ENCODE measurements around the gene CSRP2. TPM values are rescaled to one million over a fixed set of nuclear protein-coding genes. Genes with fewer than 3 reads are reported as not detected.

The CSRP2 gene
- total RNA-seq, 1 experiment from 2014 or later: 36.1 TPM

DNA sequence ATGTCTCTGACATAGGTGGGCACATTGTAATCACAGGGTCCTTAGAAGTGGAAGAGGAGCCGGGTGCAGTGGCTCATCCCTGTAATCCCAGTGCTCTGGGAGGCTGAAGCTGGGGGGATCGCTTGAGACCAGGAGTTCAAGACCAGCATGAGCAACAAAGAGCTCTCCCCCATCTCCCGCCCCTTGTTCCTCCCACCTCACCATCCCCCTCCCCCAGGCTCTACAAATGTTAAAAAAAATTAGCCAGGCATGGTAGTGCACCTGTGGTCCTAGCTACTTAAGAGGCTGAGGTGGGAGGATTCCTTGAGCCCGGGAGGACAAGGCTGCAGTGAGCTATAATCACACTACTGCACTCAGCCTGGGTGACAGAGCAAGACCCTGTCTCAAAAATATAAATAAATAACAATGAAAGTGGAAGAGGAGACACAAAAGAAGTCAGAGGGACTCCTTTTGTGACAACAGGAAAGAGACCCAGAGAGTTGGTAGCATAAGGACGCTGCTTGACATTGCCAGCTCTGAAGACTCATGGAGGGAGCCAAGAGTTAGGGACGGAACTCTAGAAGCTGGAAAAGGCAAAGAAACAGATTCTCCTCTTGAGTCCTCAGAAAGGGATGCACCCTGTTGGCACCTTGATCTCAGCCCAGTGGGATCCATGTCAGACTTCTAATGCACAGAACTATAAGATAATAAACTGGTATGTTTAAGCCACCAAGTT is 29.6 kb upstream of the CSRP2 start:
- ChIA-PET RAD21 (ENCODE audit: low non-redundant PET in 1 of 2, low total read pairs in 2 of 2, uncharacterized antibody in 2 of 2, unreplicated experiment in 2 of 2) (no interaction called here), POLR2A (no interaction called here), CTCF (no interaction called here)
- no peak overlapping the region for H3K4me2 ChIP-seq (ENCODE audit: low read length)
- no peaks in the 10 kb centered on the region for H3K9me2 ChIP-seq (ENCODE audit: insufficient read depth)
- no peak for ATAC-seq
- DNase-seq (ENCODE audit: low read depth, low spot score): no peak
- no peak overlapping the region for H2AFZ ChIP-seq (ENCODE audit: low read depth, low read length, poor library complexity, severe bottlenecking)
- H3K79me2 ChIP-seq (ENCODE audit: insufficient read depth, low read length): no peaks in the 10 kb centered on the region
- H4K20me1 ChIP-seq (ENCODE audit: insufficient read depth): no peaks in the 10 kb centered on the region
- TF ChIP-seq ZNF274 (IDR thresholded peaks at IDR 0.05; ENCODE audit: low read depth, low read length) (no peak), POLR2AphosphoS5 (IDR thresholded peaks at IDR 0.05; ENCODE audit: low read depth, low read length) (no peak), YY1 (IDR thresholded peaks at IDR 0.05; ENCODE audit: extremely low read depth, insufficient replicate concordance, low read depth, low read length) (no peak), SRF (IDR thresholded peaks at IDR 0.05; ENCODE audit: low read depth) (no peak), RAD21 (IDR thresholded peaks at IDR 0.05; ENCODE audit: low read depth) (no peak), EZH2 (IDR thresholded peaks at IDR 0.05) (no peak), ZBTB33 (IDR thresholded peaks at IDR 0.05; ENCODE audit: extremely low read depth, insufficient replicate concordance, low read length) (no peak), EZH2phosphoT487 (IDR thresholded peaks at IDR 0.05; ENCODE audit: borderline replicate concordance) (no peak), SP1 (IDR thresholded peaks at IDR 0.05; ENCODE audit: low read depth) (no peak), CBX3 (IDR thresholded peaks at IDR 0.05; ENCODE audit: low read depth) (no peak), FOSL1 (IDR thresholded peaks at IDR 0.05; ENCODE audit: low read depth) (no peak), EGR1 (IDR thresholded peaks at IDR 0.05; ENCODE audit: low read depth) (no peak), TCF7L2 (IDR thresholded peaks at IDR 0.05; ENCODE audit: borderline replicate concordance, extremely low read depth, insufficient read depth, insufficient read length) (no peak), SIN3A (IDR thresholded peaks at IDR 0.05; ENCODE audit: low read depth) (no peak), JUND (IDR thresholded peaks at IDR 0.05) (no peak), ELF1 (IDR thresholded peaks at IDR 0.05; ENCODE audit: borderline replicate concordance, low read depth) (no peak), CEBPB (IDR thresholded peaks at IDR 0.05; ENCODE audit: low read depth) (no peak)
- TF ChIP-seq, protein P1, sequence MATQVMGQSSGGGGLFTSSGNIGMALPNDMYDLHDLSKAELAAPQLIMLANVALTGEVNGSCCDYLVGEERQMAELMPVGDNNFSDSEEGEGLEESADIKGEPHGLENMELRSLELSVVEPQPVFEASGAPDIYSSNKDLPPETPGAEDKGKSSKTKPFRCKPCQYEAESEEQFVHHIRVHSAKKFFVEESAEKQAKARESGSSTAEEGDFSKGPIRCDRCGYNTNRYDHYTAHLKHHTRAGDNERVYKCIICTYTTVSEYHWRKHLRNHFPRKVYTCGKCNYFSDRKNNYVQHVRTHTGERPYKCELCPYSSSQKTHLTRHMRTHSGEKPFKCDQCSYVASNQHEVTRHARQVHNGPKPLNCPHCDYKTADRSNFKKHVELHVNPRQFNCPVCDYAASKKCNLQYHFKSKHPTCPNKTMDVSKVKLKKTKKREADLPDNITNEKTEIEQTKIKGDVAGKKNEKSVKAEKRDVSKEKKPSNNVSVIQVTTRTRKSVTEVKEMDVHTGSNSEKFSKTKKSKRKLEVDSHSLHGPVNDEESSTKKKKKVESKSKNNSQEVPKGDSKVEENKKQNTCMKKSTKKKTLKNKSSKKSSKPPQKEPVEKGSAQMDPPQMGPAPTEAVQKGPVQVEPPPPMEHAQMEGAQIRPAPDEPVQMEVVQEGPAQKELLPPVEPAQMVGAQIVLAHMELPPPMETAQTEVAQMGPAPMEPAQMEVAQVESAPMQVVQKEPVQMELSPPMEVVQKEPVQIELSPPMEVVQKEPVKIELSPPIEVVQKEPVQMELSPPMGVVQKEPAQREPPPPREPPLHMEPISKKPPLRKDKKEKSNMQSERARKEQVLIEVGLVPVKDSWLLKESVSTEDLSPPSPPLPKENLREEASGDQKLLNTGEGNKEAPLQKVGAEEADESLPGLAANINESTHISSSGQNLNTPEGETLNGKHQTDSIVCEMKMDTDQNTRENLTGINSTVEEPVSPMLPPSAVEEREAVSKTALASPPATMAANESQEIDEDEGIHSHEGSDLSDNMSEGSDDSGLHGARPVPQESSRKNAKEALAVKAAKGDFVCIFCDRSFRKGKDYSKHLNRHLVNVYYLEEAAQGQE (IDR thresholded peaks at IDR 0.05; ENCODE audit: low read depth): no peak
- TF ChIP-seq, protein P2, sequence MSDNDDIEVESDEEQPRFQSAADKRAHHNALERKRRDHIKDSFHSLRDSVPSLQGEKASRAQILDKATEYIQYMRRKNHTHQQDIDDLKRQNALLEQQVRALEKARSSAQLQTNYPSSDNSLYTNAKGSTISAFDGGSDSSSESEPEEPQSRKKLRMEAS (IDR thresholded peaks at IDR 0.05): no peak
- TF ChIP-seq, protein P3, sequence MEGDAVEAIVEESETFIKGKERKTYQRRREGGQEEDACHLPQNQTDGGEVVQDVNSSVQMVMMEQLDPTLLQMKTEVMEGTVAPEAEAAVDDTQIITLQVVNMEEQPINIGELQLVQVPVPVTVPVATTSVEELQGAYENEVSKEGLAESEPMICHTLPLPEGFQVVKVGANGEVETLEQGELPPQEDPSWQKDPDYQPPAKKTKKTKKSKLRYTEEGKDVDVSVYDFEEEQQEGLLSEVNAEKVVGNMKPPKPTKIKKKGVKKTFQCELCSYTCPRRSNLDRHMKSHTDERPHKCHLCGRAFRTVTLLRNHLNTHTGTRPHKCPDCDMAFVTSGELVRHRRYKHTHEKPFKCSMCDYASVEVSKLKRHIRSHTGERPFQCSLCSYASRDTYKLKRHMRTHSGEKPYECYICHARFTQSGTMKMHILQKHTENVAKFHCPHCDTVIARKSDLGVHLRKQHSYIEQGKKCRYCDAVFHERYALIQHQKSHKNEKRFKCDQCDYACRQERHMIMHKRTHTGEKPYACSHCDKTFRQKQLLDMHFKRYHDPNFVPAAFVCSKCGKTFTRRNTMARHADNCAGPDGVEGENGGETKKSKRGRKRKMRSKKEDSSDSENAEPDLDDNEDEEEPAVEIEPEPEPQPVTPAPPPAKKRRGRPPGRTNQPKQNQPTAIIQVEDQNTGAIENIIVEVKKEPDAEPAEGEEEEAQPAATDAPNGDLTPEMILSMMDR (IDR thresholded peaks at IDR 0.05 in 2 of 3, conservative IDR thresholded peaks at IDR 0.05 in 1 of 3; ENCODE audit: borderline replicate concordance in 1 of 3, insufficient read depth in 1 of 3, low read depth in 2 of 3, low read length in 2 of 3): no peak
- intact Hi-C loops (cut with micrococcal nuclease): no loop called here
- no peaks in the 10 kb centered on the region for H3K36me3 ChIP-seq (ENCODE audit: control insufficient read depth in 1 of 2, insufficient read depth in 2 of 2, low read length in 2 of 2)
- no peak overlapping the region for H3K9ac ChIP-seq (ENCODE audit: low read length)
- H3K4me1 ChIP-seq (ENCODE audit: control insufficient read depth in 1 of 2, insufficient read depth in 2 of 2, low read length in 2 of 2): no peaks in the 10 kb centered on the region; a peak in 1 of 4 replicates
- BruUV-seq (replicated peaks): no TSS peak
- H3K27ac ChIP-seq (ENCODE audit: low read depth, low read length): no peak overlapping the region
- no peaks in the 10 kb centered on the region for H3K27me3 ChIP-seq (ENCODE audit: insufficient read depth, low read length)
- H3K9me3 ChIP-seq (ENCODE audit: control insufficient read depth in 1 of 2, insufficient read depth in 1 of 2, low read depth in 1 of 2, low read length in 2 of 2): no peaks in the 10 kb centered on the region
- H3K4me3 ChIP-seq (replicated peaks in 1 of 2; ENCODE audit: low read depth in 1 of 2, low read length in 2 of 2): no peak overlapping the region

All from HCT116 (cell line).